NCI-H2196 (cell line): ENCODE results near the gene PPFIA1.
"Not testable (repeated sequence)": the region's sequence is repeated elsewhere in the genome, so short reads cannot be mapped to it uniquely, and the experiment has no call there.

ENCODE experiments used
- DNase-seq: peaks from one replicate; lab custom pipeline; 2025; ENCODE audit not compliant: unreplicated experiment; lab: John Stamatoyannopoulos, UW

PPFIA1 gene

GRCh38 chr11:70323806-70324205, 53.3 kb downstream of the PPFIA1 start:
- DNase-seq, result no peak

GRCh38 chr11:70324376-70325115, 54.1 kb downstream of the PPFIA1 start:
- no peak for DNase-seq

- DNase-seq, result no peak
Measured at GRCh38 chr11:70325824-70326223, 55.3 kb downstream of the PPFIA1 start.

- no peak for DNase-seq
Measured at GRCh38 chr11:70326365-70326811, 55.9 kb downstream of the PPFIA1 start.

- no peak for DNase-seq
Measured at GRCh38 chr11:70326833-70327232, 56.3 kb downstream of the PPFIA1 start.

- DNase-seq, result no peak
Measured at GRCh38 chr11:70327717-70328116, 57.2 kb downstream of the PPFIA1 start.

- no peak for DNase-seq
Measured at GRCh38 chr11:70328556-70328955, 58.1 kb downstream of the PPFIA1 start.

- DNase-seq, result not testable (repeated sequence)
Measured at GRCh38 chr11:70331320-70331843, 60.9 kb downstream of the PPFIA1 start.

GRCh38 chr11:70331901-70332300, 61.4 kb downstream of the PPFIA1 start:
- no peak for DNase-seq

GRCh38 chr11:70332567-70332966, 62.1 kb downstream of the PPFIA1 start:
- no peak for DNase-seq

GRCh38 chr11:70333261-70333660, 62.8 kb downstream of the PPFIA1 start:
- no peak for DNase-seq

GRCh38 chr11:70334351-70334995, 64.0 kb downstream of the PPFIA1 start:
- no peak for DNase-seq

- no peak for DNase-seq
Measured at GRCh38 chr11:70335511-70335910, 65.0 kb downstream of the PPFIA1 start.

- DNase-seq, result no peak
Measured at GRCh38 chr11:70338594-70338993, 68.1 kb downstream of the PPFIA1 start.

- no peak for DNase-seq
Measured at GRCh38 chr11:70339066-70339465, 68.6 kb downstream of the PPFIA1 start.

- DNase-seq, result no peak
Measured at GRCh38 chr11:70341881-70342429, 71.5 kb downstream of the PPFIA1 start.

- no peak for DNase-seq
Measured at GRCh38 chr11:70343636-70344035, 73.1 kb downstream of the PPFIA1 start.

- DNase-seq, result no peak
Measured at GRCh38 chr11:70348191-70348590, 77.7 kb downstream of the PPFIA1 start.

- DNase-seq, result no peak
Measured at GRCh38 chr11:70348608-70349007, 78.1 kb downstream of the PPFIA1 start.

- DNase-seq, result no peak
Measured at GRCh38 chr11:70351646-70352045, 81.2 kb downstream of the PPFIA1 start.

- DNase-seq, result no peak
Measured at GRCh38 chr11:70352100-70352499, 81.6 kb downstream of the PPFIA1 start.

GRCh38 chr11:70352601-70353000, 82.1 kb downstream of the PPFIA1 start:
- DNase-seq, result no peak
